HG02884 (cell line): ENCODE measurements around the gene ARHGAP30.

ENCODE experiments used
- ATAC-seq: cut with Tn5 transposase; IDR thresholded peaks from one replicate; pipeline ENCODE4 v1.9.1; 2021; ENCODE audit warnings: mild to moderate bottlenecking, moderate library complexity; ENCODE audit not compliant: unreplicated experiment

The ARHGAP30 gene

GRCh38 chr1:161091796-161092507 lies 22.3 kb upstream of the ARHGAP30 start:
- no peak for ATAC-seq

DNA sequence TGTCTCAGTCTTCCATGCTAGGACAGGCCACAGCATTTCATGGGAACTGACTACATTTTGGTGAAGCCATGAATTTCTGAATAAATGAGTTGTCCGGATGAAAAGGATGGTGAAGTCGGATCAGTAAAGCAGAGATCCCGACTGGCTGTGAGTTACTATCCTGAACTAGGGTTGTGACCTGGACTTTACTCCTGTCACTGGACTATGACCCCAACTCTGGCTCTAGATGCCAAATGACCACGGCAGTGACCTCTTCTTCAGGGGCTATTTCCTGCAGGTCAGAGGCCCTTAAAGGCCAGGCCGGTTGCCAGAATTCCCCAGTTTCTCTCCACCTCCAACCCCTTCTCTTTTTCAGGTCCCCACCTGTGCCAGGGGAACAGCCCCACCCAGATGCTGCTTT lies 21.4 kb upstream of the ARHGAP30 start:
- ATAC-seq = no peak

GRCh38 chr1:161090617-161091016 lies 20.9 kb upstream of the ARHGAP30 start:
- no peak for ATAC-seq

DNA sequence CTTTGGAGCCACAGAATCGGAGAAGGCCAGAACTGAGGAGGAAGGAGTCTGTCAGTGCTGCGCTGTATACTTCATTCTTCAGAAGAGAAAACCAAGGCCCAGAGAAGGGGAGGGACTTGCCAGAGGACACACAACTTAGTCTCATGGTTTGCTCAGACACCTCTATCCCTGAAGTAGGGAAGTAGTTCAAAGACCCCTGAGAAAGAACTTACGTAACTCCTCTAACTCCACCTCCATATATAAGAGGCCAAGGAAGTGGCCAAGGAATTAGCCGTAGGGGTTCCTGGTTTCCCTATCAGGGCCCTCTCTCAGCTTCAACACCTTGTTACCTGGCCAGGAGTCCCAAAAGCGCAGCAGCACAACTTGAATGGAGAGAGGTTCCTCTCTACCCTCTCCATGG lies 20.2 kb upstream of the ARHGAP30 start:
- ATAC-seq = no peak

GRCh38 chr1:161089251-161089924 lies 19.7 kb upstream of the ARHGAP30 start, which contains the start of gene NECTIN4:
TSS of gene NECTIN4 (minus strand) at chr1:161089558. CDS start at chr1:161089296, 262 bp downstream.
- no peak for ATAC-seq

DNA sequence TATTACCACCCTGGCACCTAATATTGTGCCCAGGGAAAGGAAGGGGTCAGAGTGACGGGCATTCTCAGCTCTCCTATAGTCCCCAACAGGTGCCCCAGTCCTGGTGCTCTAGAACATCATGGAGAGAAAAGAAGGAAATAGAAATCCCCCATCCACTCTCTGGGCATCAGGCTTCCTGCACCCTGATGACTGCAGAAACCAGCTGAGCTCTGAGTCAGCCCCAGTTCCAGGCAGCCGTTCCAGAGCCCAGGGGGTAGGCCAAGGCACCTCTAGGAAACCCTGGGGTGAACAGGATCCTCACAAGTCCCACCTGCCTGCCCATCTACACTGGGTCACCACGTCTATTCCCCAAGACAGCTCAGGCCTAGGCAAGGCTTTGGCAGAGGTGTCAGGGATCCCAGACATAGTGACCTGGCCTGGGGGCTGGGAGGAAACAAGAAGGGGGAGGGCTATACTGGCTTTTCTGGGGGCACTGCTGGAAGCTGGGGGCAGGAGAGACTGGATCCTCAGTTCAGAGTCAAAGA lies 19.0 kb upstream of the ARHGAP30 start:
- no peak for ATAC-seq

GRCh38 chr1:161086457-161086856 lies 16.8 kb upstream of the ARHGAP30 start:
- no peak for ATAC-seq

DNA sequence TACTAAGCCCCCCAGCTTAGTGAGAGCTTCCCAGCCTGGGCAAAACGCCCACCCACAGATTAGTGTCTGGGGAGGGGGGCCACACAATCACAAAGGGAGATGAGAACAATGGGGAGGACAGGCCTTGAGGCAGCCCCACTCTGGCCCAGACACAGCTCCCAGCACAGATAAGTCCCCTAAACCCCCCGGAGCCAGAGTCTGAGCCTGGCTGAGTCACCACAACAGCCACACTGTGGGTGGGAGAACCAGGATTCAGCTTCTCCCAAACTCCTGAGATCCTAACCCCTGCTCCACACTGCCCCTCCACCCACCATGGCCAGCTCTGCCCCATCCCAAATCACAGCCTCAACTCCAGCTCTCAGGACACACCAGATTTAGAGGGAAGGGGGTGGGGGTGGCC lies 15.5 kb upstream of the ARHGAP30 start:
- ATAC-seq = no peak

DNA sequence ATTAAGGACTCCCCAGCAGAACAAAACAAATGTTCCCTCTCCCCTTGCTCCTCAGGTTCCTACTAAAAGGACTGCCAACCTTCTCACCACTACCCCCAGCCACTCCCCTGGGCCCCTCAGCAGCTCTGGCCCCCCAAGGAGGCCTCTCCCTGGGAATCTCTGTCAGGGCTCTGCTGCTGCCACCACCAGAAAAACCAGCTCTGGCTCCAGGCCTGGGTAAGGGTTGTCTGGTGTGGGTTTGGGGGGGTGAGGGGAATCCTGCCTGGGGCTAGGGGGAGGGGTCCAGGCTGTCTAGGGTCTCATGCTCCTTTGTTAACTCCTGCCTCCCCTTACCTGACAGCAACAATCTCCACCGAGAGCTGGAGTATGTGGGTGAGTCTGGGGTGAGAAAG lies 14.9 kb upstream of the ARHGAP30 start:
- ATAC-seq = no peak

DNA sequence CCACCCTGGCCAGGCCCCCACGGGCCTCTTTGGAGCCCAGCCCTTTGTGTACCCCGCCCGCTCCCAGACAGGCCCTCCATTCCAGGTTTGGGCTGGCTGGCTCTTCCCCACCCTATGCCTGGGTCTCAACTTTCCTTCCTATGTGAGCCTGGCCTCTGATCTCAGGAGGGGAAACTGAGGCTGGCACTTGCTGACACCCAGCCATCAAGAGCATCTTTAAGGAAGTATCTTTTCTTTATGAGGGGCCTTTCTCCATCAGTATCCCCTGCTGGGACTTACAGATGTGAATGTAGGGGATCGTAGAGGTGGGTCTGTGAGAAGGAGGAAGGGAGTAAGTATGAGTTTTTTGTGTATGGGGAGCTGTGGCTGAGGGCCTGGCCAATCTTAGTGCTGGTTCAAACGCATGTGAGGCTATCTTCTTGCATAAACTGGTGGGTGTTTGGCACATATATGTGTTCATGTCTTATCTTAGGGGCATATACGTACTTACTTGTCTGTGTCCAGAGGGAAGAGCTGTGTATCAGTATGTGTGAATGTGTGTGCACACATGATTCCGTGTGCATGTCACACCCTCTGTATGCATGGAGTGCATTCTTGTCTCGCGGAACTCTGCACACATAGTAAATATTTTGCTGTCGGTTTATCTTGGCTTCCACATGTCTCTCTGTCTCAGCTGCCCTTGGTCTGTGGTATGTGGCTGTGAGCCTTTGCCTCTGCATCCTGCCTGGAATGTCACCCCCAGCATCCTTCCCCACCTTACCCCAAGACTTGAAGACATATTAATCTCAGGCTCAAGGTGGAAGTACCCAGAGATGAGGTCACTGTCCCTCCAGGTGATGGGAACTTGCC lies 14.3 kb upstream of the ARHGAP30 start:
- no peak for ATAC-seq

DNA sequence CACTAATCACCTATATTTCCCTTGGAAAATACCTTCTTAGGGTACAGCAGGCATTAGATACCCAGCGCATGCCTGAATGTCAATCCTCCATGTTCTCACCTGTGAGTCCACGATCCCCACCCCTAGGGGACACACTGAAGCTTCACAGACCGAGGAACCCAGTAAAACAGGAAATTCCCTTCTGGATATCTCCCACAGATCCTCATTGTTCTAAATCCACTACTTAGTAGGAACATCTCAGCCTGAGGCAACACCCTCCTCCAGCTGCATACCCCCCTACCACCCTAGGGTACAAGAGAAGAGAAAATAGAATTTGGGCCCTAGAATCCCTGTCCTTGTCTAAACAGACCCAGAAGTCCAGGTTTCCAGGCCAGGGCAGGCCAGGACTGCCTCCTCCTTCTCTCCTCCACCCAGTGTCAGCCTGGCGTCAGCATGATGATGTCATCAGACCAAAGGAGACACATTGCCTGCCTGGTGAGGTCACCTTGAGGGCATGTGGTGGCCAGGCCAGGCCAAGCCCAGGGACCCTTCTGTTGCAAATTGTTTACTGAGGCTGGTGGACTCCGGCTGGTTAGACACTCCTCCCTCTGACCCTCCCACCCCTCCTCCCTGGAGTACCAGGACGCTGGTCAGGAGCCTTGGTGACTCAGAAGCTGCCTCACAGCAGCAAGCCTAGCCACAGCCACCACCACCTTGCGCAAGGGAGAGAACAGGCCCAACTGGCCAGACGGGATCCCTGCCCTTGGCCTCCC lies 13.5 kb upstream of the ARHGAP30 start:
- ATAC-seq = no peak

DNA sequence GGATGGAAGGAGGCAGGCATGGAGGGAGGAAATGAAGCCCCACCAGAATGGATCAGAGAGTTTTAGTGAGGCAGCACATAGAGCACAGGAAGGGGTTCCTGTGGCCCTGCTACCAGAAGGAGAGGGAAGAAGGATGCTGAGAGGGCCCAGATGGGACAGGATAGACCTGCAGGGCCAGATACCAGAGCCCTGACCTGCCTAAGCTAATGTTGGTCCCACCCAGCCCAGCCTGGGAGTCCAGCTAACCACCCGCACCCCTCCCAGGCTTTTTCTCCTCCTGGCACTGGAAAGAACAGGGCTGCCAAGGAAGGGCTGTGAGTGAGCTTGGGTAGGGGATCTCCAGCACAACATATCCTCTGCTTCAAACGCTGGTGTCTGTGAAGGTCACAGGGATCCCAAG lies 12.8 kb upstream of the ARHGAP30 start:
- no peak for ATAC-seq

GRCh38 chr1:161081519-161081918 lies 11.8 kb upstream of the ARHGAP30 start:
- no peak for ATAC-seq

DNA sequence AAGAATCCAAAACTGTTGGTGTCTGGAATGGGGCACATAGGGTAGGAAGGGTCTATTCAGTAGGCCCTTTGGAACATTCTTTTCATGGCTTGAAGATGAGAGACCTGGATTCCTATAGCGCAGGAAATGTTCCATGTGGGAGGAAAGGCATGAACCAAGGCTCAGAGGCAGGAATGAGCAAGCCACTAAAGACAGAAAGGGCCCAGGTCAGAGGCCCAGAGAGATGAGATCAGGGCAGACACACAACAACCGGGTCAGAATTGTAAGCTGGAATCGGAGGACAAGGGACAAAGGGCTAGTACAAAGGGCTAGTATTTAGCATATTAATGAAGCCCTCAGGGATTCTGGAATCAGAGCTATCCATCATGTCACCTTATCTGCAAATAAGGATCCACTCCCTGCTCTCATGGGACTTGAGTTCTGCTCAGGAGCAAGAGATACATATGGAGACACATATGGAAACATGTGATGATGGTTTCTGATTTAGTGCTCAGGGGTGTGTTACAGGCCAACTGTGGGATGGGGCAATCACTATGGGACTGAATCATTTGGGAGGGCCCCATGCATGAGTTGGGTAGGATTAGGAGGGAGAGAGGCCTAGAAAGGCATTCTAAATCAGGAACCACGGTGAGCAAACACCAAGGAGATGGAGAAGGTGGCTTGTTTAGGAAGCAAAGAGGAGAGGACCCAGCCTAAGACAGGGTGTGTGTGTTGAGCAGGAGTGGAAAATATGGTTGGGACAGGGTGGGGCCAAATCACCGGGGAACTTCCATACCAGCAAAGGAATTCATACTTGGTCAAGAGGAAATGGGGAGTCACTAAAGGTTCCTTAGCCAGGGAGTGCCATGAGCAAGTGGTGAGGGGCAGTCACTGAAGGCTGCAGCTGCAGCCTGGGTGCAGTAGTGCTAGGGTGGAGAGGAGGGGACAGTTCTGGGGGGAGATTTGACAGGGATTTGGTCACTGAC lies 11.0 kb upstream of the ARHGAP30 start:
- ATAC-seq = no peak

DNA sequence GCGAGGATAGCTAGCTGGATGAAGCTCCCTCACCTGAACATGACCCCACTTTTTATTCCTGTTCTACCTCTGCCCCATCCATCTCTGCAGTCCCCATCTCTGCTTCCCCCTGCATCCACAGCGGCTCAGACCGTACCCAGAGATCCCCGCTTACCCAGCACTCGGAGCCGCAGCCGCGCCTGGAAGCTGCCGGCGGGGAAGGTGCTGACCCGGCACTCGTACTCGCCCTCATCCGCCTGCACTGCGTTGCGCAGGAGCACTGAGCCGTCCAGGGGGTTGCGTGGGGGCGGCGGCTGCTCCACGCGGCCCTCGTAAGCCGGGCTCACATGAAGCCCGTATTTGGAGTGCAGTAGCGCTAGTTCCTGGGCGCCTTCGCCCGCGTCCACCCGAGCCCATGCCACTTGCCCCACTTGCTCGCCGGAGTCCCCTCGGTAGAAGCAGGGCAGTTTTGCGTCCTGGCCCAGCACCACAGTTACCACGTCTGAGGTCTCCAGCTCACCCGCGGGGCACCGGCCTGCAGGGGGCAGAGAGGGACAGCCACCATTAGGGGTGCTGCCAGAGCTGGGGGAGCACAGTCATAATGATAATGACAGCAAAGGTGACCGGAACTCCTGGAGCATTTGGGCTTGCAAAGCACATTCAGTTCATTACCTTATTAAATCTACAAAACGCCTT lies 9.9 kb upstream of the ARHGAP30 start:
- no peak for ATAC-seq

GRCh38 chr1:161077426-161077825 lies 7.7 kb upstream of the ARHGAP30 start:
- no peak for ATAC-seq

DNA sequence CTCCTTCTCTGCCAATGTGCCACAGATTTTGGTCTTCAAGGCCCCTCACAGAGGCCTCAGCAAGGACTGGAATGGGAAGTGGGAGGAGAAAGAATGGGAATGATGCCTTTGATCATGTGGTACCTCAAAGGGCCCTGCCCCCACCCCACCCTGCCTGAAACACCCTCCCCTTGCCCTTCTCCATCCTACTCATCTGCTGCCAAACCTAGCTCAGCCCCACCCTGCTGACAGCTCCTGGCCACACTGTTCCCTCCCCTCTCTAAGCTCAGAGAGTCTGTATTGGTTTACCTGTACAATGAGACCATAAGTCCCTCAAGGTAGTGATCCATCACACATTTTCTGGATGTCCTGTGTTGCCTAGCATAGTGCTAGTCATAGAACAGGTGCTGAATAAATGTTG lies 6.7 kb upstream of the ARHGAP30 start:
- no peak for ATAC-seq

GRCh38 chr1:161074676-161075368 lies 5.1 kb upstream of the ARHGAP30 start:
- no peak for ATAC-seq
